H9 (cell line): ENCODE results near the gene ZNF678. TPM values are rescaled to one million over a fixed set of nuclear protein-coding genes. Genes with fewer than 3 reads are reported as not detected.

Experiments used
- DNase-seq: peaks from one replicate; pipeline ENCODE4 v3.0.0-alpha.2; 2017
- H2AFZ ChIP-seq: one replicate; pipeline ENCODE4 v1.6.1; 2013; ENCODE audit warnings: mild to moderate bottlenecking, low read length, control low read depth, moderate library complexity
- H2AK5ac ChIP-seq: 2 replicates; pipeline ENCODE4 v1.6.1; 2013; ENCODE audit warnings: low read length, control low read depth, mixed read lengths; ENCODE audit not compliant: insufficient read length
- H2BK120ac ChIP-seq: one replicate; pipeline ENCODE4 v1.6.1; 2013; ENCODE audit warnings: low read depth, mild to moderate bottlenecking, low read length, control low read depth, inconsistent platforms; ENCODE audit not compliant: poor library complexity, severe bottlenecking
- H2BK12ac ChIP-seq: 2 replicates; pipeline ENCODE4 v1.6.1; 2013; ENCODE audit warnings: low read length, control low read depth, mixed read lengths, low read depth; ENCODE audit not compliant: insufficient read length
- H2BK15ac ChIP-seq: 2 replicates; pipeline ENCODE4 v1.6.1; 2013; ENCODE audit warnings: low read depth, low read length, control low read depth
- H2BK20ac ChIP-seq: one replicate; pipeline ENCODE4 v1.6.1; 2013; ENCODE audit warnings: low read depth, mild to moderate bottlenecking, low read length, control low read depth, inconsistent platforms; ENCODE audit not compliant: poor library complexity, severe bottlenecking
- H2BK5ac ChIP-seq: 2 replicates; pipeline ENCODE4 v1.6.1; 2013; ENCODE audit warnings: low read length, control low read depth, mixed read lengths; ENCODE audit not compliant: insufficient read length
- H3K14ac ChIP-seq: 2 replicates; pipeline ENCODE4 v1.6.1; 2013; ENCODE audit warnings: low read length, control low read depth; ENCODE audit not compliant: insufficient read depth
- H3K18ac ChIP-seq: 2 replicates; pipeline ENCODE4 v1.6.1; 2013; ENCODE audit warnings: low read depth, mild to moderate bottlenecking, mixed read lengths, low read length, control low read depth; ENCODE audit not compliant: insufficient read length
- H3K23ac ChIP-seq: 2 replicates; pipeline ENCODE4 v1.6.1; 2013; ENCODE audit warnings: low read length, control low read depth, mixed read lengths, low read depth; ENCODE audit not compliant: insufficient read length
- H3K23me2 ChIP-seq: 2 replicates; pipeline ENCODE4 v1.6.1; 2013; ENCODE audit warnings: low read depth, mild to moderate bottlenecking, mixed read lengths, low read length, control low read depth; ENCODE audit not compliant: insufficient read length, poor library complexity, severe bottlenecking
- H3K27ac ChIP-seq: 2 replicates; pipeline ENCODE4 v1.5.1; 2013; ENCODE audit warnings: low read length, control low read depth, mixed read lengths, low read depth; ENCODE audit not compliant: insufficient read length
- H3K27me3 ChIP-seq: 2 replicates; pipeline ENCODE4 v1.6.1; 2013; ENCODE audit warnings: low read length, control low read depth, inconsistent platforms; ENCODE audit not compliant: insufficient read depth
- H3K4ac ChIP-seq: 2 replicates; pipeline ENCODE4 v1.6.1; 2013; ENCODE audit warnings: low read depth, mild to moderate bottlenecking, control low read depth, inconsistent platforms, low read length, moderate library complexity
- H3K4me1 ChIP-seq: 2 replicates; pipeline ENCODE4 v1.6.1; 2013; ENCODE audit warnings: low read length, control low read depth, inconsistent platforms; ENCODE audit not compliant: insufficient read depth
- H3K4me2 ChIP-seq: 2 replicates; pipeline ENCODE4 v1.6.1; 2013; ENCODE audit warnings: low read length, control low read depth, mixed read lengths; ENCODE audit not compliant: insufficient read length, insufficient read depth
- H3K56ac ChIP-seq: 2 replicates; pipeline ENCODE4 v1.6.1; 2013; ENCODE audit warnings: low read depth, mild to moderate bottlenecking, mixed read lengths, low read length, control low read depth; ENCODE audit not compliant: insufficient read length
- H3K79me1 ChIP-seq: 2 replicates; pipeline ENCODE4 v1.6.1; 2013; ENCODE audit warnings: low read depth, mild to moderate bottlenecking, moderate library complexity, low read length, control low read depth, inconsistent platforms; ENCODE audit not compliant: insufficient read depth, poor library complexity, severe bottlenecking
- H3K79me2 ChIP-seq: 2 replicates; pipeline ENCODE4 v1.6.1; 2013; ENCODE audit warnings: low read length, control low read depth, inconsistent platforms; ENCODE audit not compliant: insufficient read depth
- H3K9ac ChIP-seq: 2 replicates; pipeline ENCODE4 v1.6.1; 2013; ENCODE audit warnings: low read length, control low read depth, mixed read lengths; ENCODE audit not compliant: insufficient read length; ENCODE audit errors: extremely low read depth
- H3K9me3 ChIP-seq: one replicate; pipeline ENCODE4 v1.6.1; 2013; ENCODE audit warnings: low read depth, low read length, inconsistent platforms; ENCODE audit not compliant: control insufficient read depth
- H3T11ph ChIP-seq: one replicate; pipeline ENCODE4 v1.6.1; 2013; ENCODE audit warnings: mild to moderate bottlenecking, low read length, control low read depth, inconsistent platforms
- H4K20me1 ChIP-seq: one replicate; pipeline ENCODE4 v1.6.1; 2013; ENCODE audit not compliant: control insufficient read depth, insufficient read length, insufficient read depth
- H4K5ac ChIP-seq: 2 replicates; pipeline ENCODE4 v1.6.1; 2013; ENCODE audit warnings: low read depth, mild to moderate bottlenecking, mixed read lengths, low read length, control low read depth; ENCODE audit not compliant: insufficient read length
- H4K8ac ChIP-seq: replicated peaks from 2 replicates; pipeline ENCODE4 v1.6.1; 2013; ENCODE audit warnings: low read length, control low read depth, mixed read lengths, low read depth; ENCODE audit not compliant: insufficient read length
- H4K91ac ChIP-seq: 2 replicates; pipeline ENCODE4 v1.6.1; 2013; ENCODE audit warnings: low read depth, mild to moderate bottlenecking, moderate library complexity, mixed read lengths, low read length, control low read depth; ENCODE audit not compliant: insufficient read length
- H3K27ac Mint-ChIP-seq, 3 experiments: 2 replicates in 2 of 3; 3 replicates in 1 of 3; pipeline ENCODE4 v1.8.0; 2020 to 2021; ENCODE audit warnings: mixed read lengths in 3 of 3, mild to moderate bottlenecking in 1 of 3, moderate library complexity in 1 of 3
- H3K27me3 Mint-ChIP-seq: 2 replicates; pipeline ENCODE4 v1.8.0; 2021; ENCODE audit warnings: low read depth, mild to moderate bottlenecking, moderate library complexity, mixed read lengths
- H3K36me3 Mint-ChIP-seq, 3 experiments: 2 replicates in 2 of 3; 3 replicates in 1 of 3; pipeline ENCODE4 v1.8.0; 2020 to 2021; ENCODE audit warnings: low read depth in 3 of 3, mixed read lengths in 3 of 3; ENCODE audit not compliant: insufficient read depth in 1 of 3
- H3K4me1 Mint-ChIP-seq, 2 experiments: 2 replicates each; pipeline ENCODE4 v1.8.0; 2020; ENCODE audit warnings: mixed read lengths in 2 of 2
- H3K4me3 Mint-ChIP-seq, 2 experiments: 2 replicates in 1 of 2; 3 replicates in 1 of 2; pipeline ENCODE4 v1.8.0; 2020 to 2021; ENCODE audit warnings: mild to moderate bottlenecking in 2 of 2, mixed read lengths in 2 of 2, moderate library complexity in 1 of 2
- H3K9me3 Mint-ChIP-seq, 2 experiments: 2 replicates in 1 of 2; 3 replicates in 1 of 2; pipeline ENCODE4 v1.8.0; 2020; ENCODE audit warnings: mild to moderate bottlenecking in 2 of 2, mixed read lengths in 2 of 2, moderate library complexity in 1 of 2
- WGBS: extraction: QIAGEN DNeasy Blood & Tissue Kit; methylation state at CpG from one replicate; pipeline ENCODE4 v1.1.7; 2013; ENCODE audit warnings: missing lambda C conversion rate, low lambda C conversion rate, mixed read lengths; ENCODE audit not compliant: insufficient read length; ENCODE audit errors: extremely low coverage; 5-methylcytosine and 5-hydroxymethylcytosine counted together
- total RNA-seq: library from RNA; stranded (reverse); gene quantifications from 2 replicates; pipeline ENCODE4 v1.2.1, GENCODE V29; 2021
- TF ChIP-seq, protein P1 (sequence below): fragments of 200-600 bp; sonication (generic); conservative IDR thresholded peaks from 3 replicates; pipeline ENCODE4 v1.8.0; 2021; ENCODE audit warnings: antibody characterized with exemption, mild to moderate bottlenecking

Gene ZNF678
- total RNA-seq, 1 experiment from 2014 or later = 25.3 TPM

DNA sequence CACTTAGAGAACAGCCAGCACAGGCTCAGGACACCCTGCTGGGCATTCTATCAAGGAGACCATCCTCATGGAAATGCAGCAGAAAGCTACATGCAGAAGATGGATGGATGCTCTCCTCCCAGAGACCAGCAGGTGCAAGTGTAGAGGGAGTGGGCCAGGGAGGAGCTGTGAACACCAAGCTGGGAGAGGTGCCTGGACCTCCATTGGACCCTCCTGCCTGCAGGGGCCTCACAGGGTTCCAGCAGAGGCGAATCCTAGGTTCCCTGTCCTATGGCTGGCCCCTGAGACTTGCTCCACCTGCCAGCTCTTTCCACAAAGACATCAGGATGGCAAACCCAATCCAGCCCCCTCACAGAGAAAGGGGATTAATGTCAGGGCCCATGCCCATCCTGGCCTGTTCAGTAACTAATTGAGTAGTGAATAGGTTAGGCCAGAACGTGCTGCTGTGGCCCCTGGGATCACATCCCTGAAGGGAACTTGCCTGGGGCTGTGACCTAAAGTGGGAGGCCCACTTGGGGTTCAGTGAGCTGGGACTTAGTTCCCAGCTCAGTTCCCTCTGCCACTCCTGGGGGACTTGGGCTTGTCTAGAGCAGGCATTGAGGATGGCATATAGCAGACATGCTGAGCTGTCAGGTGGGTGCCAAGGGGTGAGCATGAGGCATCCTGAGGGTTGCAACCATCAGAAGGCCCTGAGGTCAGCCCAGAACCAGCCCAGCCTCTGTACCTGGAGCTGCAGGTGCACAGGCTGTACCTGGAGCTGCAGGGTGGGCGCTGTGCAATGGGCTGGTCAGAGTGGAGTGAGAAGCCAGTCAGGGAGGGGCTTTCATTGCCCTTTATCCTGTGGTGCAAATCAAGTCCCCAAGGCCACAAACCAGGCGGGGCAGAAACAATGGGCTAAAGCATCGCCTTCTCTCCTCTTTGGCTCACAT is 22.9 kb upstream of the ZNF678 start:
- Histone ChIP-seq H2BK120ac (no peak overlapping the region), H4K91ac (no peak overlapping the region), H3K9ac (no peak overlapping the region), H2AFZ (no peak overlapping the region), H3K4me1 (no peaks in the 10 kb centered on the region), H2AK5ac (no peak overlapping the region), H3T11ph (no peak overlapping the region), H3K14ac (no peak overlapping the region; the same call in 1 of the 2 replicates), H2BK5ac (no peak overlapping the region), H3K23me2 (peaks cover 8% of the 10 kb centered on the region), H3K9me3 (no peaks in the 10 kb centered on the region), H2BK20ac (no peak overlapping the region), H3K18ac (no peak overlapping the region), H3K56ac (no peak overlapping the region), H3K79me1 (no peaks in the 10 kb centered on the region), H4K5ac (no peak overlapping the region), H3K4ac (no peak overlapping the region), H3K4me2 (no peak overlapping the region), H3K27me3 (peaks cover 3% of the 10 kb centered on the region; the same call in 1 of the 2 replicates), H3K23ac (no peak overlapping the region), H3K27ac (no peak overlapping the region), H4K8ac (no peak overlapping the region), H3K79me2 (no peaks in the 10 kb centered on the region), H4K20me1 (no peaks in the 10 kb centered on the region), H2BK15ac (no peak overlapping the region), H2BK12ac (no peak overlapping the region)
- Mint-ChIP-seq H3K4me1 (peaks cover 0 to 4% of the 10 kb centered on the region in 2 experiments; a peak in 3 of 4 replicates), H3K9me3 (peaks cover 7 to 8% of the 10 kb centered on the region in 2 experiments; a peak in 3 of 5 replicates), H3K27ac (no peak overlapping the region), H3K4me3 (no peak overlapping the region), H3K27me3 (peaks cover 12% of the 10 kb centered on the region), H3K36me3 (no peaks in the 10 kb centered on the region)
- WGBS = no CpG with 5 or more reads among the region's 5 CpGs
- TF ChIP-seq, protein P1, sequence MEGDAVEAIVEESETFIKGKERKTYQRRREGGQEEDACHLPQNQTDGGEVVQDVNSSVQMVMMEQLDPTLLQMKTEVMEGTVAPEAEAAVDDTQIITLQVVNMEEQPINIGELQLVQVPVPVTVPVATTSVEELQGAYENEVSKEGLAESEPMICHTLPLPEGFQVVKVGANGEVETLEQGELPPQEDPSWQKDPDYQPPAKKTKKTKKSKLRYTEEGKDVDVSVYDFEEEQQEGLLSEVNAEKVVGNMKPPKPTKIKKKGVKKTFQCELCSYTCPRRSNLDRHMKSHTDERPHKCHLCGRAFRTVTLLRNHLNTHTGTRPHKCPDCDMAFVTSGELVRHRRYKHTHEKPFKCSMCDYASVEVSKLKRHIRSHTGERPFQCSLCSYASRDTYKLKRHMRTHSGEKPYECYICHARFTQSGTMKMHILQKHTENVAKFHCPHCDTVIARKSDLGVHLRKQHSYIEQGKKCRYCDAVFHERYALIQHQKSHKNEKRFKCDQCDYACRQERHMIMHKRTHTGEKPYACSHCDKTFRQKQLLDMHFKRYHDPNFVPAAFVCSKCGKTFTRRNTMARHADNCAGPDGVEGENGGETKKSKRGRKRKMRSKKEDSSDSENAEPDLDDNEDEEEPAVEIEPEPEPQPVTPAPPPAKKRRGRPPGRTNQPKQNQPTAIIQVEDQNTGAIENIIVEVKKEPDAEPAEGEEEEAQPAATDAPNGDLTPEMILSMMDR = no peak
- no peak for DNase-seq
